ENCODE measurements around the gene VAC14.
"Not testable (repeated sequence)": the region's sequence is repeated elsewhere in the genome, so short reads cannot be mapped to it uniquely, and the experiment has no call there.

The VAC14 gene

GRCh38 chr16:70674221-70675014 lies 126.5 kb downstream of the VAC14 start:
- no peak for DNase-seq (ENCODE audit: extremely low spot score, insufficient read length, low read depth)
- no peak for FAIRE-seq

DNA sequence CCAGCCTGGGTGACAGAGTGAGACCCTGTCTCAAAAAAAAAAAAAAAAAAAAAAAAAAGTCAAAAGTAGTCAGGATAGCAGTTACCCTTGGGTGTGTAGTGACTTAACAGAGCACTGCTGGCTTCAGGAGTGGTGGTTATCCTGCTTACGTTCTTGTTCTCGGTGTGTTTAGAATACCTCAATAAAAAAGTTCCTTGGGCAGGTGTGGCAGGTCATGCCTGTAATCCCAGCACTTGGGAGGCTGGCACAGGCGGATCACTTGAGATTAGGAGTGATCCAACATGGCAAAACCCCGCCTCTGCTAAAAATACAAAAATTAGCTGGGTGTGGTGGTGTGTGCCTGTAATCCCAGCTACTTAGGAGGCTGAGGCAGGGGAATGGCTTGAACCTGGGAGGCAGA lies 130.0 kb downstream of the VAC14 start:
- not testable (repeated sequence) for FAIRE-seq

GRCh38 chr16:70670175-70670574 lies 130.8 kb downstream of the VAC14 start:
- DNase-seq (ENCODE audit: extremely low spot score, insufficient read length, low read depth), result no peak
- FAIRE-seq, result no peak

More for the DNA sequence above, 130.0 kb downstream of the VAC14 start:
- DNase-seq (ENCODE audit: extremely low spot score, insufficient read length, low read depth), result not testable (repeated sequence)

GRCh38 chr16:70665806-70666735 lies 134.9 kb downstream of the VAC14 start:
- no peak for DNase-seq (ENCODE audit: extremely low spot score, insufficient read length, low read depth)
- no peak for FAIRE-seq

DNA sequence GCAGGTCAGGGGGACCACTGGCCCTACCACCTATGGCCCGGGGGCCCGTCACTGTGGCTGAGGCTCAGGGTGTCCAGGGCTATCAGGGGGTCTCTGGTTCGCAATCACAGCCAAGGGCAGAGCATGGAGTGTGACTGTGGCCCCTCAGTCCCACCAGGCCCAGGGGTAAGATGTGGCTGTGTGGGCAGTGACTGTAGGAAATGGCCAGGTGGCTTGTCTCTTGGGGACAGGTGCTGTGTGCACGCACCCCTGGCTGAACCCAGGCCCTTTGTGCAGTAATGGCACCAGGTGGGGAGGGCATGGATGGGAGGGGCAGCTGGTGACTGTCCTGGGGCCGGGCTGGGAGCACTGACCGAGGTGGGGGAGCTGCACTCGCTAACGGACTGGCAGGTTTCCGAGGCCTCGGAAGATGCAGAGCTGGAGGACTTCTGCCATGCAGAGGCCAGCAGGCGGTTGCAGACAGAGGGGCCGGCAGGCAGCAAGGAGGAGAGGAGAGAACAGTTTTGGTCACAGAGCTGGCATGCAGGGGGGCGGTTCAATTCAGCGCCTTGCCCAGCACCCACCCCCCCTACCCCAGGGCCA lies 135.8 kb downstream of the VAC14 start:
- DNase-seq (ENCODE audit: extremely low spot score, insufficient read length, low read depth) (no peak), FAIRE-seq (no peak)

DNA sequence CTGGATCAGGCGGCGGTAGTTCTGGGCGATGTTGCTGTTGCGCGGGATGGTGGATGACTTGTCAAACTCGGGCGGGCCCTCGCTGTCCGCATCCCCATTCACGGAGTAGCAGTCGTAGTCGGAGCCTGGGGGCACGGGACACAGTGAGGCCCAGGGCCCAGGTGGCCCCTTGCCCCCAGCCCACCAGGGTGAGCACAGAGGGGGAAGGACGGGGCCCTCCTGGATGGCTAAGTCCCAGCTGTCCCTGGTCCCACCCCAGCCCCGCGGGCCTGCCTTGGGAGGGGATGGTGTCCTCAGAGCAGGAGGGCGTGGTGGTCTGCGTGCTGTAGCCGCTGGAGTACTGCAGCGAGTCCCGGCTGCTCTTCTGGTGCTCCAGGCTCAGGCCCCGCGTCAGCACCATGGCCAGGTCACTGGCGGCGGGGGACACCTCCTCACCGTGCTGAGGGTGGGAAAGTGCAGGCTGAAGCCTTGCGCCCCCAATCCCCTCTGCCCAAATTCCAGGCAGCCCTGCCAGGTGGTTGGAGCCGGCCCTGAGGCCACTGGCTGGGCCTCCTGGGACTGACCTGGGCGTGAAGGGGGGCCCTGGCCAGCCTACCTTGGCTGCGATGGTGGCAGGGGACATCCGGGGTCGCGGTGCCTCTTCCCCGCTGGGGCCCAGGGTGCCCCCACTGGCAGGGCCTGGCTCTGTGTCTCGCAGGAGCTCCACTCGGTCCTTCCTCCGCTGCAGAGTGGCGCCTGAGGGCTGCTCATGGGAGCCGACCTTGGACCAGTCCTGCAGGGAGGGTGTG lies 136.4 kb downstream of the VAC14 start:
- DNase-seq (ENCODE audit: extremely low spot score, insufficient read length, low read depth) (no peak), FAIRE-seq (no peak)

GRCh38 chr16:70663524-70664324 lies 137.2 kb downstream of the VAC14 start:
- FAIRE-seq (no peak), DNase-seq (ENCODE audit: extremely low spot score, insufficient read length, low read depth) (no peak)

- DNase-seq (ENCODE audit: extremely low spot score, insufficient read length, low read depth), result no peak
- no peak for FAIRE-seq
These were observed 137.9 kb downstream of the VAC14 start for GRCh38 chr16:70662991-70663523.

- no peak for FAIRE-seq
- DNase-seq (ENCODE audit: extremely low spot score, insufficient read length, low read depth), result no peak
These were observed 138.9 kb downstream of the VAC14 start for GRCh38 chr16:70661918-70662641.

DNA sequence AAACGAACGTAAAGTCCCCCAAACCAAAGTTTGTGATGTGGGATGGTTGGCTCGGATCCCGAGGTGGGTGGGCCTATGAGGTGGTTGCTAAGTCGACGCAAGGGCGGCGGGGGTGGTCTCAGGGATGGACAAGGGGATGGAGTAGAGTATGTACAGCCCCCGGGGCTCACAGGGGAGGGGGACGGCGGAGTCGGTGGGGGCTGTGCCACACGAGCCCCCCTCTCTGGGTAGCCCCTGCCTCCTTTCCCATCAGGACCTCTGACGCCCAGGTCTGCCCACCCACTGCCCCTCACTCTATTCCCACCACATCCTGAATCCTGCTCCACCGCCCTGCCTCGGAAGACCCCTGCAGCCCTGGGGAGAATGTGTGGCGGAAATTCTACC lies 139.4 kb downstream of the VAC14 start:
- no peak for FAIRE-seq
- DNase-seq (ENCODE audit: extremely low spot score, insufficient read length, low read depth), result no peak

DNA sequence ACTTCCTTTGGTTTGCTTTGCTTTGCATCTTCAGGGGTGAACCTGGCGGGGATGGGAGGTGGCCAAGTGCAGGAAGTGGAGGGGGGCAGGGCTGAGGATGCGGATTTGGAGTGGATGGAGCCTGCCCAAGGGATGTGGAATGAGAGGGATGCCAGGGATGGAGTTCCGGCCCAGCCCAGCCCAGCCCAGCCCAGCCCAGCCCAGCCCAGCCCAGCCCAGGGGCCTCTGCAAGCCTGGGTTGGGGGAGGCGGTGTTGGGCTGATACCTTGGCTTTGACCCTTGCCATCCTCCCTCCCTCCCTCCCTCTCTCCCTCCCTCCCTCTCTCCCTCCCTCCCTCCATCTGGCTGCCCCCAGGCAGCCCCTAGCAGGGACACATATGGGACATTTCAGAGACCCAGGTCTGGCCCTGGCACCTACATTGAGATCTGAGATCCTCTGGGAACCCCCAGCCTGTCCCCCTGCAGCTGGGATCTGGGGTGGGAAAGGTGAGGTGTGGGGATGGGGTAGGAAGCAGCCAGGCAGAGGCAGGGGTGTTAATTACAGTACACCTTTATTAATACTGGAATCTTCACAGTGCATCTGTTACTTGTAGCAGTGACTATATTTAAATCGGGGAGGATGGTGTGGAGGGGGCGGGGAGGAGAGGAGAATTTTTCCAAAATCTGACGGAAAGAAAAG lies 140.1 kb downstream of the VAC14 start:
- DNase-seq (ENCODE audit: extremely low spot score, insufficient read length, low read depth) (no peak), FAIRE-seq (no peak)

DNA sequence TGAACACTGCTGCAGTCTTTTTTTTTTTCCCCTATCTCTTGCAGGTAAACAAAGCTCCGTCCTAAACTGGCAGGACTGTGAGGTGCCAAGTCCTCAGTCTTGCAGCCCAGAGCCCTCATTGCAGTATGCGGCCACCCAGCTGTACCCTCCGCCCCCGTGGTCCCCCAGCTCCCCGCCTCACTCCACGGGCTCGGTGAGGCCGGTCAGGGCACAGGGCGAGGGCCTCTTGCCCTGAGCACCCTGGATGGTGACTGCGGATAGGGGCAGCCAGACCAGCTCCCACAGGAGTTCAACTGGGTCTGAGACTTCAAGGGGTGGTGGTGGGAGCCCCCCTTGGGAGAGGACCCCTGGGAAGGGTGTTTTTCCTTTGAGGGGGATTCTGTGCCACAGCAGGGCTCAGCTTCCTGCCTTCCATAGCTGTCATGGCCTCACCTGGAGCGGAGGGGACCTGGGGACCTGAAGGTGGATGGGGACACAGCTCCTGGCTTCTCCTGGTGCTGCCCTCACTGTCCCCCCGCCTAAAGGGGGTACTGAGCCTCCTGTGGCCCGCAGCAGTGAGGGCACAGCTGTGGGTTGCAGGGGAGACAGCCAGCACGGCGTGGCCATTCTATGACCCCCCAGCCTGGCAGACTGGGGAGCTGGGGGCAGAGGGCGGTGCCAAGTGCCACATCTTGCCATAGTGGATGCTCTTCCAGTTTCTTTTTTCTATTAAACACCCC lies 140.8 kb downstream of the VAC14 start:
- no peak for FAIRE-seq

DNA sequence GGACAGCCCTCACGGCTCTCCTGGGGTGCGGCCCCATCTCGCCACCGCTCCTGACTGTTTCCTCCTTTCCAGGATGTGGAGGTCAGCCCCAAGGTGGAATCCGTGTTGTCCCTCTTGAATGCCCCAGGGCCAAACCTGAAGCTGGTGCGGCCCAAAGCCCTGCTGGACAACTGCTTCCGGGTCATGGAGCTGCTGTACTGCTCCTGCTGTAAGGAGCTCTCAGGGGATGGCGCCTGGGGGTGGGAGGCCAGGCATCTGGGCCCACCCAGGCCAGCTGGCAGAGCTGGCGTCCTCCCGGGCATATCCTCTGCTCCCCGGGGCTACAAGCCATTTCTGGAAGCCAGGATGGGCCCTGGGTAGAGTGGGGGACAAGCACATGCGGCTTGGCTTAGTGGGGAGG lies 141.4 kb downstream of the VAC14 start:
- DNase-seq (ENCODE audit: extremely low spot score, insufficient read length, low read depth) (no peak), FAIRE-seq (no peak)

More for the DNA sequence above, 140.8 kb downstream of the VAC14 start:
- DNase-seq (ENCODE audit: extremely low spot score, insufficient read length, low read depth), result no peak

- FAIRE-seq, result no peak
- DNase-seq (ENCODE audit: extremely low spot score, insufficient read length, low read depth), result no peak
These were observed 142.0 kb downstream of the VAC14 start for GRCh38 chr16:70658921-70659320.

DNA sequence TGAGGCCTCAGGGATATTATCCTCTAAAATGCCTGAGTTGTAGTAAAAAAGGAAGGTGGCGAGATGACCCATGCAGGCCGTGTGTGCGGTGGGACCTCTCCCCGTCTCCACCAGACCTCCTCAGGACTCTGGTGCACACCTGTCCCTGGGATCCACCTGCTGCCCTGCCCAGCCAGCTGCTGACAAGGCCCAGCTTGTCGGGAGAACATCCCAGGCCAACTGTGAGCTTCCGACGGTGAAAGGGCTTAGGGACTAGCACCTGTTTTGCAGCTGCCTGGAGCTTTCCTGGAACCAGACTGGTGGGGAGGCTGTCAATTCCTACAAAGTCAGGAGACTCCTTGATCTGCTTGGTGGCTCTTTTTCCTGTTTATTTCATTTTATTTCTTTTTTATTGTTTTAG lies 143.0 kb downstream of the VAC14 start:
- no peak for FAIRE-seq
- no peak for DNase-seq (ENCODE audit: extremely low spot score, insufficient read length, low read depth)

DNA sequence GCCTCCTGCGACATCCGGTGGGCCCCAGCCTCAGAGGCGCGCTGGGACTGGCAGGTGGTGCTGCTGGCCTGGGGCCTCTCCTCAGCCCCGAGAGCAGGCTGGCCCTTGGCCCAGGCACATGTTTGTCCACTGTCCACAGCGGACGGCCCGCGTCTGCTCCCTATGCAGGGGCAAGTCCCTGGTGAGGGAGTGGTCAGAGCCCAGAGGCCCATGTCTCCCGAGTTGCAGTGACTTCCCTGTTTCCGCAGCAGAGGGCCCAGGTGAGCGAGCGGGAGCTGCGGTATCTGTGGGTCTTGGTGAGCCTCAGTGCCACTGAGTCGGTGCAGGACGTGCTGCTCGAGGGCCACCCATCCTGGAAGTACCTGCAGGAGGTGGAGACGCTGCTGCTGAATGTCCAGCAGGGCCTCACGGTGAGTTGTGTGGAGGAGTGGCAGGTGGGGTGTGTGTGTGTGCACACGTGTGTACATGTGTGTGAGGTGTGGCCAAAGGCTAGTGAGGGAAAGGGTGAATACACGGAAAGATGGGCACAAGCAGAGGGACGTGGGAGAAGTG lies 144.2 kb downstream of the VAC14 start:
- FAIRE-seq (no peak), DNase-seq (ENCODE audit: extremely low spot score, insufficient read length, low read depth) (no peak)

Data from GM18507 (cell line).